OCI-LY1 (cell line): Measurements from ENCODE around the gene CEP131.

Experiments used
- H2AFZ ChIP-seq: fragments of 200-600 bp; sonication (generic), shearing (Covaris generic); 2 replicates; pipeline ENCODE4 v1.6.0; 2014; ENCODE audit warnings: antibody characterized with exemption, mild to moderate bottlenecking, low read length
- H3F3A ChIP-seq: fragments of 200-600 bp; sonication (generic), shearing (Covaris generic); 2 replicates; pipeline ENCODE4 v1.6.0; 2014; ENCODE audit warnings: mild to moderate bottlenecking, antibody characterized with exemption, low read length, moderate library complexity; ENCODE audit not compliant: insufficient read depth
- H3K27ac ChIP-seq: fragments of 200-600 bp; sonication (generic); 2 replicates; pipeline ENCODE4 v1.5.1; 2014; ENCODE audit warnings: low read length, mixed run types, mild to moderate bottlenecking, low read depth; ENCODE audit not compliant: poor library complexity, severe bottlenecking
- H3K27me3 ChIP-seq: fragments of 200-600 bp; sonication (generic); 2 replicates; pipeline ENCODE4 v1.6.0; 2014; ENCODE audit warnings: antibody characterized with exemption, mild to moderate bottlenecking, low read length, moderate library complexity; ENCODE audit not compliant: insufficient read depth
- H3K36me3 ChIP-seq: fragments of 200-600 bp; sonication (generic); 2 replicates; pipeline ENCODE4 v1.6.1; 2014; ENCODE audit warnings: mild to moderate bottlenecking, antibody characterized with exemption, low read length, moderate library complexity, mixed read lengths; ENCODE audit not compliant: insufficient read depth
- H3K4me1 ChIP-seq: fragments of 200-600 bp; sonication (generic); 2 replicates; pipeline ENCODE4 v1.5.1; 2014; ENCODE audit warnings: mild to moderate bottlenecking, low read length, moderate library complexity; ENCODE audit not compliant: insufficient read depth, severe bottlenecking
- H3K4me2 ChIP-seq: fragments of 200-600 bp; sonication (generic), shearing (Covaris generic); 2 replicates; pipeline ENCODE4 v1.6.1; 2014; ENCODE audit warnings: low read length
- H3K4me3 ChIP-seq: fragments of 200-600 bp; sonication (generic); 2 replicates; pipeline ENCODE4 v1.5.1; 2014; ENCODE audit warnings: low read length, low read depth, mild to moderate bottlenecking, mixed read lengths; ENCODE audit not compliant: poor library complexity, severe bottlenecking
- H3K79me2 ChIP-seq: fragments of 200-600 bp; shearing (Covaris generic); 2 replicates; pipeline ENCODE4 v1.6.1; 2016; ENCODE audit warnings: mixed run types, low read length, mixed read lengths; ENCODE audit not compliant: insufficient read depth
- H3K9ac ChIP-seq: fragments of 200-600 bp; sonication (generic), shearing (Covaris generic); 2 replicates; pipeline ENCODE4 v1.6.1; 2014; ENCODE audit warnings: mild to moderate bottlenecking, low read length, mixed read lengths
- H3K9me2 ChIP-seq: fragments of 200-600 bp; sonication (generic), shearing (Covaris generic); 2 replicates; pipeline ENCODE4 v1.6.1; 2014; ENCODE audit warnings: low read depth, mild to moderate bottlenecking, low read length, mixed read lengths
- H3K9me3 ChIP-seq: fragments of 200-600 bp; shearing (Covaris generic); 2 replicates; pipeline ENCODE4 v1.6.1; 2014; ENCODE audit warnings: low read length, mixed read lengths
- H4K20me1 ChIP-seq: fragments of 200-600 bp; sonication (generic), shearing (Covaris generic); 2 replicates; pipeline ENCODE4 v1.6.0; 2016; ENCODE audit warnings: mild to moderate bottlenecking, low read length; ENCODE audit not compliant: insufficient read depth
- EZH2 ChIP-seq: fragments of 200-600 bp; sonication (generic), shearing (Covaris generic); IDR thresholded peaks from 2 replicates; pipeline ENCODE4 v1.8.0; 2017; ENCODE audit warnings: borderline replicate concordance, mixed run types, mild to moderate bottlenecking, antibody characterized with exemption, low read length, moderate library complexity, mixed read lengths
- TF ChIP-seq, protein P1 (sequence below): fragments of 200-600 bp; sonication (generic), shearing (Covaris generic); IDR thresholded peaks from 2 replicates; pipeline ENCODE4 v1.5.1; 2017; ENCODE audit warnings: mild to moderate bottlenecking, antibody characterized with exemption, low read length, moderate library complexity, mixed read lengths

CEP131 gene

DNA sequence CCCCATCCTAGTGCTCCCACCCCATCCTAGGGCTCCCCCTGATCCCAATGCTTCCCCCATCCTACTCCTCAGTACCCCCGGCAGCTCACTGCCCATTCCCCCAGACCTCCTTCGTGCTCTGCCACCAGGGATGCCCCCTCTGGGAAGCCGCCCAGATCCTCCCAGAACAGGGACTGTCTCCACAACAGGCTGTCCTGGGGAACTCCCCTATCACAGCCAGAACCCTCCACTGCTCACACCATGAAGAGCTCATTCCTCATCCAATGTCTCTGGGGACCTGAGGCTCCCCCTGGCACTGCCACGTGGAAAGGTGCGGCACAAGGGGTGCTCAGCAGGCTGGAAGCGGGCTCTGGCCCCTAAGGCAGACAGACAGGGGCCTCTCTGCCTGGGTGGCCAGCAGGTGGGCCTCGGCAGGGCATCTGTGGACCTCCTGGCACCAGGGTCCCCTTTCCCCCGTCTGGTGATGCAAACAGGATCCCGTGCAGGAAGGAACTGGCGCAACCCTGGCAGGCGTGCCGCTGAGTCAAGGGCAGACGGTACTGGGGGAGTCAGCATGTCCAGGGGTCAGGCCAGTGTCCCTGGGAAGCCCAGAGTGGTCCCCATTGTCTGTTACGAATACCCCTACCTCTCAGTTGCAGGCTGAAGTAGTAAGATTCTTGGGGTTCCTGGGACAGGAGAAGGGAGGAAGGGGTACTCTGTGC lies 72.2 kb downstream of the CEP131 start:
- no peaks in the 10 kb centered on the region for H3K9me2 ChIP-seq
- no peaks in the 10 kb centered on the region for H3K79me2 ChIP-seq
- H3K4me2 ChIP-seq: no peak overlapping the region
- TF ChIP-seq EZH2: no peak
- TF ChIP-seq, protein P1, sequence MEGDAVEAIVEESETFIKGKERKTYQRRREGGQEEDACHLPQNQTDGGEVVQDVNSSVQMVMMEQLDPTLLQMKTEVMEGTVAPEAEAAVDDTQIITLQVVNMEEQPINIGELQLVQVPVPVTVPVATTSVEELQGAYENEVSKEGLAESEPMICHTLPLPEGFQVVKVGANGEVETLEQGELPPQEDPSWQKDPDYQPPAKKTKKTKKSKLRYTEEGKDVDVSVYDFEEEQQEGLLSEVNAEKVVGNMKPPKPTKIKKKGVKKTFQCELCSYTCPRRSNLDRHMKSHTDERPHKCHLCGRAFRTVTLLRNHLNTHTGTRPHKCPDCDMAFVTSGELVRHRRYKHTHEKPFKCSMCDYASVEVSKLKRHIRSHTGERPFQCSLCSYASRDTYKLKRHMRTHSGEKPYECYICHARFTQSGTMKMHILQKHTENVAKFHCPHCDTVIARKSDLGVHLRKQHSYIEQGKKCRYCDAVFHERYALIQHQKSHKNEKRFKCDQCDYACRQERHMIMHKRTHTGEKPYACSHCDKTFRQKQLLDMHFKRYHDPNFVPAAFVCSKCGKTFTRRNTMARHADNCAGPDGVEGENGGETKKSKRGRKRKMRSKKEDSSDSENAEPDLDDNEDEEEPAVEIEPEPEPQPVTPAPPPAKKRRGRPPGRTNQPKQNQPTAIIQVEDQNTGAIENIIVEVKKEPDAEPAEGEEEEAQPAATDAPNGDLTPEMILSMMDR: no peak
- no peaks in the 10 kb centered on the region for H4K20me1 ChIP-seq
- H3K4me3 ChIP-seq: no peak overlapping the region
- H3K27me3 ChIP-seq: peaks cover 4% of the 10 kb centered on the region; the same call in 1 of the 2 replicates
- no peak overlapping the region for H2AFZ ChIP-seq
- H3K4me1 ChIP-seq: peaks cover 8% of the 10 kb centered on the region
- no peaks in the 10 kb centered on the region for H3K9me3 ChIP-seq
- H3K36me3 ChIP-seq: no peaks in the 10 kb centered on the region
- H3K9ac ChIP-seq: no peak overlapping the region
- H3K27ac ChIP-seq: no peak overlapping the region
- H3F3A ChIP-seq: no peaks in the 10 kb centered on the region

DNA sequence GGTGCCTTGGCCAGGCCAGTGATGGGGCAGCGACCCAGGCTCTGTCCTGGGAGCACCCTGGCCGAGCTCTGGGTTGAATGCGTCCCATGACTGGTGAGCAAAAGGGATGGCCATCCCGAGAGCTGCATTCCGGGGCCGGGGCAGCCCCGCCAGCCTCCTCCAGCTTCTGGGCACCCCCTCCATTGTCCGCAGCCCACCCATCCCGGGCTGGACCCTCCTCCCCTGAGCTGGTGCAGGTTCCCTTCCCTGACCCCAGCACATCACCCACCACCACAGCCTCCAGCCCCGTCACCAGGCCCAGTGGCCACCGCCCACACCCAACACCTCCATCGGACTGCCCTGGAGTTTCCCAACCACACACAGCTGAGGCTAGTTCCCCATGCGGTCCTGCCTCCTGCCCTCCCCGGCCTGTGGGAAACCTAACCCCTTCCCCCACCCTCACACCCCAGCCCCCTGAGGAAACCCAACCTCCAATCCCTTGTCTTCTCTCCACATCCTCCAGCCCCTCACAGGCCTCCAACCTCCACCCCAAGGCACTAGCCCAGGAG lies 73.7 kb downstream of the CEP131 start:
- TF ChIP-seq, protein P1: no peak
- TF ChIP-seq EZH2: no peak
- Histone ChIP-seq H3K9ac (no peak overlapping the region), H3K9me3 (no peaks in the 10 kb centered on the region), H3K4me1 (peaks cover 8% of the 10 kb centered on the region), H3K4me2 (no peak overlapping the region), H3K79me2 (no peaks in the 10 kb centered on the region), H3F3A (no peaks in the 10 kb centered on the region), H3K4me3 (no peak overlapping the region), H3K27me3 (peaks cover 4% of the 10 kb centered on the region; the same call in 1 of the 2 replicates), H4K20me1 (no peaks in the 10 kb centered on the region), H2AFZ (no peak overlapping the region), H3K36me3 (no peaks in the 10 kb centered on the region), H3K27ac (no peak overlapping the region), H3K9me2 (no peaks in the 10 kb centered on the region)

- peaks cover 7% of the 10 kb centered on the region for H3K4me1 ChIP-seq
- H3K9me3 ChIP-seq: no peaks in the 10 kb centered on the region
- no peak overlapping the region for H2AFZ ChIP-seq
- TF ChIP-seq, protein P1: no peak
- no peak for TF ChIP-seq EZH2
- no peak overlapping the region for H3K9ac ChIP-seq
- H3K27me3 ChIP-seq: peaks cover 4% of the 10 kb centered on the region; the same call in 1 of the 2 replicates
- H3K79me2 ChIP-seq: no peaks in the 10 kb centered on the region
- H3K27ac ChIP-seq: no peak overlapping the region
- H3K4me2 ChIP-seq: no peak overlapping the region
- no peaks in the 10 kb centered on the region for H3K9me2 ChIP-seq
- no peaks in the 10 kb centered on the region for H3F3A ChIP-seq
- H3K36me3 ChIP-seq: no peaks in the 10 kb centered on the region
- no peaks in the 10 kb centered on the region for H4K20me1 ChIP-seq
- H3K4me3 ChIP-seq: no peak overlapping the region
Observed at GRCh38 chr17:81148571-81148970, 74.2 kb downstream of the CEP131 start.
